Hindlimb muscle (tissue), 1 donor: ENCODE measurements around the gene FGD4. TPM values are rescaled to one million over a fixed set of nuclear protein-coding genes. Genes with fewer than 3 reads are reported as not detected.

Experiments
- DNase-seq: peaks from one replicate; pipeline ENCODE4 v3.0.0-alpha.2; 2013
- polyA plus RNA-seq: library from polyadenylated mRNA; unstranded; fragments of 120-200 nt; gene quantifications from one replicate; pipeline ENCODE4 v1.2.1, GENCODE V29; 2013; ENCODE audit not compliant: insufficient read length

FGD4 gene
- polyA plus RNA-seq, 1 donor, result 21.0 TPM

DNA sequence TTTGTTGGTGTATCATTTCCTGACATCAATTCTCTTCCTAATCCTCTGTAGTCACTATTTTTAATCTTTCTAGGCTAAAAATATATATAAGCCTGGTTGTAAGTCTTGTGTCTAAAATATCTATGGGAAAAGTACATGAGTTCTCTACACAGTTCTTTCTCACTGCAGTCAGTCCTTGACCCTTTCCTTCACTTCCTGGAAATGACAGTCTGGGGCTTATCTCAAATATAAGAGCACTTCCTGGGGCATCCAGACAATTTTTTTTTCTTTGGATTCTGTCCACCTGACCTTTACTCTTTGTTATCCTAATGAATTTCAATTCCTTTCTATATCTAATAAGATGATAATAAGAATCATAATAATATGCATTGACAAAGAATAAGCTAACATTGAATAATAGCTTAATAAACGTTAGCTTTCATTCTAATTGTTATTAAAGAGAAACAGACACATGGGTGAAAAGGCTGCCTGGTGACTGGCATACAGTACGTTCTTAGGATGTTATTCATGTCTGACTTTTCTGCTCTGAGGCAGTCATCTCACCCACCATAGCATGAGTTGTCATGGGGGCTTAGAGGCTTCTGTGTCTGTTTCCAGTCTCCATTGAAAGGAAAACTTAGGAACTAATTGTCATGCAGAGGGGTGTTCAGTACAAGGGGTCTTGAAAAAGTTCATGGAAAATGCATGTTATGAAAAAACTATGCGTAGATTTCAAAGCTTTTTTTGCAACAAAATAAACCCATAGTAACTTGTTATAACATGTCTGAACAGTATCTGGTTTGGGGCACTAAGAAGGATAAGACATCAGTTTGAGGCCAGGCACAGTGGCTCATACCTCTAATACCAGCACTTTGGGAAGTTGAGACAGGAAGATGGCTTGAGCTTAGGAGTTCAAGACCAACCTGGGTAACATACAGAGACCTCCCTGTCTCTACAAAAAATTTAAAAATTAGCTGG lies 213.6 kb downstream of the FGD4 start:
- DNase-seq, result no peak

DNA sequence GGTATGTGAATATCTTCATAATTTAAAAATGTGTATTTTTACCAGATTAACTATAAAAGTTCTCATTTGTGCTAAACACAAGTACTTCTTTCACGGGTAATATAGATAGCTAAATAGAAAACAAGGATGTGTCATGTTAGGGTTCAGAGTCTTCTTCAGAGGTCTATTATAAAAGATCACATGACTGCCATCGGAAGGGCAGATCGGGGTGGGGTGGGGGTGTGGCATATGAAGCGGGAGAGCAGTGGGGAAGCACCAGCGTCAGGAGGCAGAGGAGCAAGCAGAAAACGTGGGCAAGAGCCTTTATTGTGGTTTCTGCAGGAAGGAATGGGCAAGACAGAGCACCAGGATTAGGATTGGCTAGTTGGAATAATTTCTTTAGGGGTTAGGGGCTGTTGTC lies 216.1 kb downstream of the FGD4 start:
- no peak for DNase-seq

DNA sequence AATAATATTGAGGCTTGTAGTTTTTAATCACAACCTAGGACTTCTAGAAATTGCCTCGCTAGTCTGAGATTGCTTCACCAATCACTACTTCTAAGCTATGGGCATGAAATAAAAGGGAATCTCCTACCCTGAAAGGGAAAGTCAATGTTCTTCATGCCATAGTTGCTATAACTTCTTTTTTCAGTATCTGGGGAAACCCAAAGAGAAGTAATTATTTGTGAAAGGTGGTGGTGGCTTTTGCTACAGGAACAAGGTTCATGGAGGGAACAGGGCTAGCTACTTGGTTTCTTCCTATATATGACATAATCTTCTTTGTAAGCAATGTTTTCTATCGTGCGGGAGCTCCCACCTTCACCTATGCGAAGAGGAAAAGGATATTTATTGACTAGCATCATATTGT lies 218.2 kb downstream of the FGD4 start:
- no peak for DNase-seq

- DNase-seq, result no peak
Observed at GRCh38 chr12:32618115-32618514, 218.8 kb downstream of the FGD4 start.

DNA sequence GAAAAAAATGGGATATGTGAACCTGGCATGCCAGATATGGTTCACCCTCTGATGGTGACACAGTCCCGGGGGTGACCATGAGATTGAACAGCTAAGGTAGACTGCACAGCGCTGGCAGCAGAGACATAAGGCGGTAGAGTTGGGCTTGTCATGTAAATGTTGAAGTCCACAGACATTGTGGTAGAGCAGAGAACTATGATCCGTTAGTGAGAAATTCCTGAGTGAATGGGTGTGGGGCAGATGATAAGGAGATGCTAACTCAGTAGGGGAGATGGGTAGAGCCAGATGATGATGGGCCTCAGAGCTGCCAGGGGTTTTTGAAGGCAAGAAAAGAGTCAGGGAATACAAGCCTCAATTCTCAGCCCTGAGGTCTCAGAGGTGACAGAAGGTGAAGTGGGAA lies 228.6 kb downstream of the FGD4 start:
- DNase-seq, result no peak

- DNase-seq, result no peak
Observed at GRCh38 chr12:32641287-32641901, 242.0 kb downstream of the FGD4 start.

GRCh38 chr12:32644431-32644830 lies 245.1 kb downstream of the FGD4 start:
- no peak for DNase-seq

DNA sequence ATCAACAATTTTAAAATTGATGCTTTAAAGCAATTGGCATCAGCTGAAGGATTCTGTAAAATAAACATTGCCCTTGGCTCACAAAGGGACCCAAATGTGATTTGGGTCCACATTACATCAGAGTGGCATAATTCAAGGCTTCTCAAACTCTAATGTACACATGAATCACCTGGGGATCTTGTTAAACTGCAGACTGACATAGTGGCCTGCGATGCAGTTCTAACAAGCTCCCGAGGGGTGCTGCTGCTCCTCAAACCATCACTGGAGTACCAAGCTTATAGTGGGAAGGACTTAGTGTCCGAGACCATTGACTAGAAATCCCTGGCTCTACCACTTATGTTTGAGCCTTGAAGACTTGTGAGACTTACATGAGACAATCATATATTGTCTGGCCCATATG lies 247.9 kb downstream of the FGD4 start:
- no peak for DNase-seq

- no peak for DNase-seq
Observed at GRCh38 chr12:32650508-32650907, 251.2 kb downstream of the FGD4 start.

- DNase-seq, result no peak
Observed at GRCh38 chr12:32651151-32651955, 252.0 kb downstream of the FGD4 start.

DNA sequence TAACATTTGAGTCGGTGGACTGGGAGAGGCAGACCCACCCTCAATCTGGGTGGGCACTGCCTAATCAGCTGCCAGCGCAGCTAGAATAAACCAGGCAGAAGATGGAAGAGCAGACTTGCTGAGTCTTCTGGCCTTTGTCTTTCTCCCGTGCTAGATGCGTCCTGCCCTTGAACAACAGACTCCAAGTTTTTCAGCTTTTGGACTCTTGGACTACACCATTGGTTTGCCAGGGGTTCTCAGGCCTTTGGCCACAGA lies 252.5 kb downstream of the FGD4 start:
- DNase-seq, result no peak

GRCh38 chr12:32659908-32660440 lies 260.6 kb downstream of the FGD4 start:
- no peak for DNase-seq

- no peak for DNase-seq
Observed at GRCh38 chr12:32661706-32662105, 262.3 kb downstream of the FGD4 start.

GRCh38 chr12:32662665-32663064 lies 263.3 kb downstream of the FGD4 start:
- no peak for DNase-seq

- DNase-seq, result no peak
Observed at GRCh38 chr12:32666018-32666417, 266.7 kb downstream of the FGD4 start.

GRCh38 chr12:32669584-32669983 lies 270.2 kb downstream of the FGD4 start:
- no peak for DNase-seq

- peak; percentile 88 for DNase-seq
Observed at GRCh38 chr12:32671930-32672780, 272.8 kb downstream of the FGD4 start.

DNA sequence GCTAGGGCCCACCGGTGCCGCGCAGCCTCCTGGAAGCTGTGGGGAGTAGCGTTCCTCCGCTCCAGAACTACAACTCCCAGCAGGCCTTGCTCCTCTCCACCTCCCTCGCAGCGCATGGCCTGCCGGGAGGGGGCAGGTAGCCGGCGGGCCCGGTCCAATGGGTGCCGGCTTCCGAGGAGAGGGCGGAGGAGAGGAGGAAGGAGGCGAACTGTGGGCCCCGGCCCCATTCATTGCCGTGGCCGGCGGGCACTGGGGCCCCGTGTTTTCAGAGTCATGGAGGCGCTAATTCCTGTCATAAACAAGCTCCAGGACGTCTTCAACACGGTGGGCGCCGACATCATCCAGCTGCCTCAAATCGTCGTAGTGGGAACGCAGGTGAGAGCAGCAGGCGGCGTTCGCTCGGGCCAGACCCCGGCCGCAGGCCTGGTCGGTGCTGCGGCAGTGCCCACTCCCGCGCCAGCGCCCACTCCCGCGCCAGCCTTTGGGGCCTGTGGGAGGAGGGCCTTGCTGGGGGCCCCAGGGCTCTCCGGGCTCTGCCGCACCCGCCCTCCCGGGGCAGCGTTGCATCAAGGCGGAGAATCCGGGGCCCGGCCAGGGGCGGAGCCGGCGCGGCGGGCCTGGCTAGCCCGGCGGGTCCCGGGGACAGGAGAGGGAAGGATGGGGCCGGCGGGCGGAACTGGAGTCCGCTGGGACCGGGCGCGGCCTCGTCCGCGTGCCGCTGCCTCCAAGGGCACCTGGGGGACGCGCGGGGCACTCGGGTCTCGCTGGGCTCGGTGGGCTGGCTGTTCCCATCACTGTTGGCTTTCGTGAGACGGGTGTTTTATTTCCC lies 279.9 kb downstream of the FGD4 start, which contains the start of gene DNM1L:
TSS of gene DNM1L (plus strand) at position 211 of the 829 bp plus-strand sequence. CDS start at position 274, 63 bp downstream.
- peak; percentile 96 for DNase-seq

- no peak for DNase-seq
Observed at GRCh38 chr12:32679920-32680237, 280.5 kb downstream of the FGD4 start.

GRCh38 chr12:32680787-32681186 lies 281.4 kb downstream of the FGD4 start:
- no peak for DNase-seq

DNA sequence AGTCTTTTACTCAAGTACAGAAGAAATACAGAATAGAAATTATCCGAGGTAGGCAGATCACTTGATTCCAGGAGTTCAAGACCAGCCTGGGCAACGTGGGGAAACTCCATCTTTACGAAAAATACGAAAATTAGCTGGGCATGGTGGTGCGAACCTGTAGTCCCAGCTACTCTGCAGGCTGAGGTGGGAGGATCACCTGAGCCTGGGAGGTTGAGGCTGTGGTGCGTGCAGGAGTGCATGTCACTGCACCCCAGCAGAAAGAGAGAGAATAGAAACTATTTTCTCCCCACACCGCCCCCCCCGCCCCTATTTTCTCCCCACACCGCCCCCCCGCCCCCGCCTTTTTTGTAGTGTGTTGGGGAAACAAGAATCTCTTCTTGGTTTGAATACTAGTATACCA lies 281.9 kb downstream of the FGD4 start:
- DNase-seq, result no peak
